LNCAP (cell line): Measurements from ENCODE around the gene KCTD10.

ENCODE experiments used
- CTCF ChIP-seq: fragments of 450-650 bp; IDR thresholded peaks from 2 replicates; pipeline ENCODE4 v1.5.1; 2017; ENCODE audit warnings: mild to moderate bottlenecking

KCTD10 gene

GRCh38 chr12:109461049-109461845 lies 15.9 kb downstream of the KCTD10 start:
- TF ChIP-seq CTCF, result no peak

- no peak for TF ChIP-seq CTCF
Measured at GRCh38 chr12:109460538-109460937, 16.6 kb downstream of the KCTD10 start.

GRCh38 chr12:109459247-109459646 lies 17.9 kb downstream of the KCTD10 start:
- no peak for TF ChIP-seq CTCF

- TF ChIP-seq CTCF, result no peak
Measured at GRCh38 chr12:109458771-109459208, 18.3 kb downstream of the KCTD10 start.

GRCh38 chr12:109458086-109458485 lies 19.0 kb downstream of the KCTD10 start:
- no peak for TF ChIP-seq CTCF

- TF ChIP-seq CTCF, result no peak
Measured at GRCh38 chr12:109455706-109456105, 21.4 kb downstream of the KCTD10 start.

- TF ChIP-seq CTCF, result no peak
Measured at GRCh38 chr12:109452489-109452888, 24.6 kb downstream of the KCTD10 start.
